Spleen (tissue), 11 donors: ENCODE data around the gene ZNF605. TPM values are rescaled to one million over a fixed set of nuclear protein-coding genes. Genes with fewer than 3 reads are reported as not detected.
"Not testable (repeated sequence)": the region's sequence is repeated elsewhere in the genome, so short reads cannot be mapped to it uniquely, and the experiment has no call there.

ENCODE experiments used
- DNase-seq: peaks from one replicate; pipeline ENCODE4 v3.0.0-alpha.2; 2020
- H3K27ac ChIP-seq, 8 donors: fragments of 200-600 bp; sonication (generic) in 7 of 8; 1 replicate in 4 of 8; 2 replicates in 4 of 8; pipeline versions ENCODE4 v1.5.0 to v1.8.0; 2016 to 2021; ENCODE audit warnings: inconsistent platforms in 4 of 8, mild to moderate bottlenecking in 4 of 8, moderate library complexity in 1 of 8
- H3K27me3 ChIP-seq, 7 donors: fragments of 200-600 bp; sonication (generic) in 6 of 7; replicated peaks in 1 of 7; 1 replicate in 4 of 7; 2 replicates in 3 of 7; pipeline versions ENCODE4 v1.5.0 to v1.8.0; 2016 to 2021; ENCODE audit warnings: inconsistent platforms in 3 of 7, mild to moderate bottlenecking in 1 of 7
- H3K36me3 ChIP-seq, 6 donors: fragments of 200-600 bp; sonication (generic) in 5 of 6; 1 replicate in 4 of 6; 2 replicates in 2 of 6; pipeline versions ENCODE4 v1.5.0 to v1.8.0; 2016 to 2021; ENCODE audit warnings: inconsistent platforms in 2 of 6
- H3K4me1 ChIP-seq, 6 donors: fragments of 200-600 bp; sonication (generic) in 5 of 6; 1 replicate in 3 of 6; 2 replicates in 3 of 6; pipeline versions ENCODE4 v1.5.0 to v1.8.0; 2016 to 2021; ENCODE audit warnings: inconsistent platforms in 3 of 6
- H3K4me3 ChIP-seq, 8 donors: fragments of 200-600 bp; sonication (generic) in 7 of 8; 1 replicate in 4 of 8; 2 replicates in 4 of 8; pipeline versions ENCODE4 v1.5.0 to v1.8.0; 2016 to 2021; ENCODE audit warnings: inconsistent platforms in 4 of 8, mild to moderate bottlenecking in 4 of 8, moderate library complexity in 2 of 8
- H3K9me3 ChIP-seq, 8 donors: fragments of 200-600 bp; sonication (generic) in 7 of 8; 1 replicate in 4 of 8; 2 replicates in 4 of 8; pipeline versions ENCODE4 v1.5.0 to v1.8.0; 2016 to 2021; ENCODE audit warnings: inconsistent platforms in 4 of 8
- POLR2A ChIP-seq, 3 donors: fragments of 450-650 bp; IDR thresholded peaks; one replicate each; pipeline ENCODE4 v1.5.1; 2017; ENCODE audit warnings: antibody characterized with exemption in 3 of 3, mild to moderate bottlenecking in 1 of 3
- POLR2AphosphoS5 ChIP-seq, 3 donors: sonication (generic); formaldehyde crosslinking; IDR thresholded peaks; one replicate each; pipeline ENCODE4 v1.5.1; 2017; ENCODE audit warnings: antibody characterized with exemption in 3 of 3
- WGBS, 5 donors: extraction: QIAGEN DNeasy Blood & Tissue Kit in 3 of 5; methylation state at CpG; one replicate each; pipeline versions ENCODE4 v1.1.5 to v1.1.7; 2013 to 2018; 5-methylcytosine and 5-hydroxymethylcytosine counted together
- intact Hi-C: fragments of 100-400 bp; cut with DNase I; formaldehyde crosslinking; loops from one replicate; pipeline ENCODE4 v1.15.0; 2023; ENCODE audit warnings: low total_unique reads
- polyA plus RNA-seq, 3 donors: library from polyadenylated mRNA; stranded (reverse); fragments of 200-250 nt; gene quantifications; one replicate each; pipeline ENCODE4 v1.2.1, GENCODE V29; 2013
- total RNA-seq, 7 donors: library from RNA; depleted of rRNA in 3 of 7; stranded (reverse); fragments of >200 nt in 3 of 7; fragmentation: NEBNext Ultra II Directional in 4 of 7; extraction: Animal tissue kit (Norgen Biotek cat#: 25700) in 4 of 7; gene quantifications; one replicate each; pipeline versions ENCODE4 v1.1.0 to v1.2.1, GENCODE V29; 2016 to 2021
- TF ChIP-seq, protein P1 (sequence below), 11 experiments: fragments of 200-600 bp in 7 of 11; fragments of 450-650 bp in 4 of 11; sonication (generic) in 4 of 11; IDR thresholded peaks in 8 of 11; conservative IDR thresholded peaks in 3 of 11; 1 replicate in 7 of 11; 2 replicates in 4 of 11; pipeline versions ENCODE4 v1.4.0 to v1.8.0; 2016 to 2021; ENCODE audit warnings: antibody characterized with exemption in 11 of 11, inconsistent platforms in 4 of 11, mild to moderate bottlenecking in 1 of 11
- donor health status: healthy with polysubstance abuse.
- donor health status: DM: no; HTN: no; CAD: no; lungs with moderate emphysema.
- donor health status: DM: no; HTN: no; CAD: no.
- donor health status: Bipolar disorder and iron deficiency.
- donor health status: healthy.
- donor health status: DM: no; HTN: no; CAD: no.
- donor health status: DM: yes; HTN: yes; CAD: no.

ZNF605 gene
- total and polyA plus RNA-seq, 10 donors: 1.6 to 18.9 (median 12.2) TPM

DNA sequence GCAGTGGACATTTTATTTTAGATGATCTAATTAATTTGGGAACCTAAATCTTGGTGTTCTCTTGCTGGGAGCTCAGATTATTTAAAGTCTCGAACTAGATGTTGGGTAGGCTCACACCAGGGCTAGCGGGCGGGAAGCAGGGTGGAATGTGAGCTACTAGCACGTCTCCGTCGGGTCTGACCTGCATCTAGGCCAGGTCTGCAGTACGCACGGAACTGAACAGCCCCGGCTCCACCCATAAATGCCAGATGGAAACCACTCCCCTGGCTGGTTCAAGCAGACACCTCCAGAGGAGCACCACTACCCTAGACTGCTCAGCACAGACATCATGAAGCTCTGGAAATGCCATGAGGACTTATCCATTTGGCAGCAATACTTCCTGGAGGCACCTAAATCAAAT lies 10.3 kb downstream of the ZNF605 start:
- WGBS, 5 donors: 95 to 99% (median 97%) methylated on average over 9 of the region's 9 CpGs

DNA sequence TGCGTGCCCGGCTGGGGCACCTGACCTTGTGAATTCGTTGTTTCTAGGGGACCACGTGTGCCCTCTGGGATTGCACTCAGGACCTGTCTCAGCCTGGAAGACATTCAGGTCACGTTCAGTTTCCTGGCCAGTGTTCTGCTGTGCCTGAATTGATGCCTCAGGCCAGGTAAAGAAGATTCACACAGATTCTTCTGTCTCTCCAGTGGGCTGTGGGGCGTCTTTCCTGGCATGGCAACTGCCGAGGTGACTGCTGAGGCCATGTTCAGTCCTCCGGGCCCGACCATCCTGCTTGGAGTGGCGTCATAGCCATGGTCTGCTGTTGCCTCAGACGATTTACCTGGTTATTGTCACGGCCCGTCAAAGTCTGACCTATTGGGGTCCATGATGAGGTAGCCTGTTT lies 13.5 kb downstream of the ZNF605 start:
- Histone ChIP-seq H3K4me3 (peak overlapping the region in 1 of 8 donors; percentile 9), H3K4me1 (no peaks in the 10 kb centered on the region), H3K27me3 (no peaks in the 10 kb centered on the region), H3K36me3 (peaks cover 11 to 81% (median 62%) of the 10 kb centered on the region in 6 donors), H3K9me3 (peaks cover 6 to 99% (median 91%) of the 10 kb centered on the region in 8 donors), H3K27ac (no peak overlapping the region)
- WGBS, 5 donors: 96 to 98% (median 97%) methylated on average over 5 to 13 of the region's 13 CpGs
- no peak for DNase-seq
- intact Hi-C loops: no loop called here
- TF ChIP-seq POLR2A (IDR thresholded peaks at IDR 0.05) (no peak), POLR2AphosphoS5 (IDR thresholded peaks at IDR 0.05) (no peak)
- TF ChIP-seq, protein P1, sequence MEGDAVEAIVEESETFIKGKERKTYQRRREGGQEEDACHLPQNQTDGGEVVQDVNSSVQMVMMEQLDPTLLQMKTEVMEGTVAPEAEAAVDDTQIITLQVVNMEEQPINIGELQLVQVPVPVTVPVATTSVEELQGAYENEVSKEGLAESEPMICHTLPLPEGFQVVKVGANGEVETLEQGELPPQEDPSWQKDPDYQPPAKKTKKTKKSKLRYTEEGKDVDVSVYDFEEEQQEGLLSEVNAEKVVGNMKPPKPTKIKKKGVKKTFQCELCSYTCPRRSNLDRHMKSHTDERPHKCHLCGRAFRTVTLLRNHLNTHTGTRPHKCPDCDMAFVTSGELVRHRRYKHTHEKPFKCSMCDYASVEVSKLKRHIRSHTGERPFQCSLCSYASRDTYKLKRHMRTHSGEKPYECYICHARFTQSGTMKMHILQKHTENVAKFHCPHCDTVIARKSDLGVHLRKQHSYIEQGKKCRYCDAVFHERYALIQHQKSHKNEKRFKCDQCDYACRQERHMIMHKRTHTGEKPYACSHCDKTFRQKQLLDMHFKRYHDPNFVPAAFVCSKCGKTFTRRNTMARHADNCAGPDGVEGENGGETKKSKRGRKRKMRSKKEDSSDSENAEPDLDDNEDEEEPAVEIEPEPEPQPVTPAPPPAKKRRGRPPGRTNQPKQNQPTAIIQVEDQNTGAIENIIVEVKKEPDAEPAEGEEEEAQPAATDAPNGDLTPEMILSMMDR (IDR thresholded peaks at IDR 0.05 in 8 of 11, conservative IDR thresholded peaks at IDR 0.05 in 3 of 11): no peak

More for the DNA sequence above, 10.3 kb downstream of the ZNF605 start:
- H3K27ac ChIP-seq: no peak overlapping the region
- intact Hi-C loops: no loop called here
- no peak for DNase-seq
- H3K36me3 ChIP-seq: peaks cover 11 to 95% (median 79%) of the 10 kb centered on the region in 6 donors
- no peak overlapping the region for H3K4me3 ChIP-seq
- TF ChIP-seq POLR2A (IDR thresholded peaks at IDR 0.05) (no peak), POLR2AphosphoS5 (IDR thresholded peaks at IDR 0.05) (no peak)
- TF ChIP-seq, protein P1 (IDR thresholded peaks at IDR 0.05 in 8 of 11, conservative IDR thresholded peaks at IDR 0.05 in 3 of 11): no peak
- H3K4me1 ChIP-seq: no peaks in the 10 kb centered on the region
- peaks cover 6 to 100% (median 99%) of the 10 kb centered on the region in 8 donors for H3K9me3 ChIP-seq
- no peaks in the 10 kb centered on the region for H3K27me3 ChIP-seq

DNA sequence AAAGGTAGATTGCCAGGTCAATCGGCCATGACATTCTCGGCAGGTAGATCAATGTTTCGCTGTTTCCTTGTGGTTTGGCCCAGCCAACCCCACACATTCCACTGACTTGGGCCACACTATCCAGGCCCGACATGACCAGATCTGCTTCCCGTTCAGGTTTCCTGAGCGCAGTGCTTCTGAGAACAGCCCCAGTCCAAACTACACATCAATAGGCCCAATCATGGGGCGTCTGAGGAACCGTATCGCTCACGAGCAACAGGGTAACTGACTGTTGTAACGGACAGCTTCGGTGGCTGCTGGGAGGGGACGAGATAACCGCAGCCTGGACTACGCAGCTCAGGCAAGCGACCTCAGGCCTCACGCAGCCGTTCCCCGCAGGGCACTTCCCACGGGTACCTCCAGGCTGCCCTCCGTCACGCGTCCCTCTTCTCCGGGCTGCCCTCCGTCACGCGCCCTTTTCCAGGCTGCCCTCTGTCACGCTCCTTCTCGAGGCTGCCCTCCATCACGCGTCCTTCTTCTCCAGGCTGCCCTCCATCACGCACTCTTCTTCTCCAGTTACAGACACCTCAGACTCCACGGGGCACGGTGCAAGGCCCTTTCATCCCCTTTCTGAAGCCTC lies 14.7 kb downstream of the ZNF605 start:
- no peak for DNase-seq
- intact Hi-C loops: no loop called here
- no peaks in the 10 kb centered on the region for H3K27me3 ChIP-seq
- peaks cover 11 to 70% (median 55%) of the 10 kb centered on the region in 6 donors for H3K36me3 ChIP-seq
- H3K9me3 ChIP-seq: peaks cover 10 to 99% (median 91%) of the 10 kb centered on the region in 8 donors
- no peaks in the 10 kb centered on the region for H3K4me1 ChIP-seq
- no peak overlapping the region for H3K4me3 ChIP-seq
- TF ChIP-seq POLR2A (IDR thresholded peaks at IDR 0.05) (no peak), POLR2AphosphoS5 (IDR thresholded peaks at IDR 0.05) (peak in 2 of 3 donors; percentile 10 to 12)
- no peak overlapping the region for H3K27ac ChIP-seq
- 94 to 98% (median 95%) methylated on average over 34 of the region's 34 CpGs for WGBS, 5 donors

DNA sequence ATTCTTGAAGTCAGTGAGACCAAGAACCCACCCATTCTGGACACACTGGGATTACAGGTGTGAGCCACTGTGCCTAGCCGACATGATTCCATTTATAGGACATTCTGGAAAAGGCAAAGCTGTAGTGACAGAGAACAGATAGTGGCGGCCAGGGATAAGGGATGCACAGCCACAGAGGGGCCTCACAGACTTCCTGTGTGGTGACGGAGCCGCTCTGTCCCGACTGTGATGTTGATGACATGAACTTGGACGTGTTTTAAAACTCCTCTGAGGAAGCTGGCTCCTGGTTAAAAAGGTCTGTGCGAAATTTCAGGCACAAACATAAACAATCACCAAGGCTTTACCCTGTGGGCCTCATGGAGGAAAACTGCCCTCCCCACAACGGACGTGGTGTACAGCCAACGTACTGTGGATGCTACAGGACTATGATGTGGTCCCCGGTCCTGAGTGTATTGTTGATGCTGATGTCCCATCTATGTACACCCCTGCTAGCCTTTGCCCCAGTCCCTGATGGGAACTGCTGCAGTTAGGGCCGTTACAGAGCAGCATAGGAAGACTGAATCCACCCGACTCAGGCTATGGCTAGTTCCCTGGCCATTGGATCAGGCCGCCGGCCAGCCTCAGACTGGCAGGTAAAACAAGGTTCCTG lies 15.9 kb downstream of the ZNF605 start:
- intact Hi-C loops: no loop called here
- H3K4me1 ChIP-seq: no peaks in the 10 kb centered on the region
- no peaks in the 10 kb centered on the region for H3K27me3 ChIP-seq
- H3K4me3 ChIP-seq: no peak overlapping the region
- TF ChIP-seq, protein P1 (IDR thresholded peaks at IDR 0.05 in 8 of 11, conservative IDR thresholded peaks at IDR 0.05 in 3 of 11): no peak
- no peak for TF ChIP-seq POLR2A (IDR thresholded peaks at IDR 0.05)
- TF ChIP-seq POLR2AphosphoS5 (IDR thresholded peaks at IDR 0.05): no peak
- H3K9me3 ChIP-seq: peaks cover 14 to 100% (median 92%) of the 10 kb centered on the region in 8 donors
- 95 to 98% (median 97%) methylated on average over 15 of the region's 15 CpGs for WGBS, 5 donors
- H3K27ac ChIP-seq: no peak overlapping the region
- peaks cover 11 to 59% (median 43%) of the 10 kb centered on the region in 6 donors for H3K36me3 ChIP-seq
- DNase-seq: no peak

GRCh38 chr12:132938807-132939206 lies 17.3 kb downstream of the ZNF605 start:
- H3K9me3 ChIP-seq: peaks cover 14 to 100% (median 92%) of the 10 kb centered on the region in 8 donors
- H3K27me3 ChIP-seq, H3K4me1 ChIP-seq, H3K4me3 ChIP-seq, intact Hi-C loops, H3K27ac ChIP-seq, DNase-seq: not testable (repeated sequence)
- peaks cover 3 to 57% (median 29%) of the 10 kb centered on the region in 6 donors for H3K36me3 ChIP-seq
- WGBS, 5 donors: 92 to 97% (median 95%) methylated on average over 6 to 25 of the region's 25 CpGs; no CpG with 5 or more reads in 1 of the 5 donors
